GM20000 (cell line): Measurements from ENCODE around the gene SF3A1.

Source experiments
- DNase-seq: peaks from one replicate; pipeline ENCODE4 v3.0.0; 2012; ENCODE audit warnings: low spot score
- TF ChIP-seq, protein P1 (sequence below): IDR thresholded peaks from 2 replicates; pipeline ENCODE4 v1.5.1; 2012; ENCODE audit warnings: mild to moderate bottlenecking, control low read depth; ENCODE audit errors: extremely low read depth, missing control alignments

The SF3A1 gene

DNA sequence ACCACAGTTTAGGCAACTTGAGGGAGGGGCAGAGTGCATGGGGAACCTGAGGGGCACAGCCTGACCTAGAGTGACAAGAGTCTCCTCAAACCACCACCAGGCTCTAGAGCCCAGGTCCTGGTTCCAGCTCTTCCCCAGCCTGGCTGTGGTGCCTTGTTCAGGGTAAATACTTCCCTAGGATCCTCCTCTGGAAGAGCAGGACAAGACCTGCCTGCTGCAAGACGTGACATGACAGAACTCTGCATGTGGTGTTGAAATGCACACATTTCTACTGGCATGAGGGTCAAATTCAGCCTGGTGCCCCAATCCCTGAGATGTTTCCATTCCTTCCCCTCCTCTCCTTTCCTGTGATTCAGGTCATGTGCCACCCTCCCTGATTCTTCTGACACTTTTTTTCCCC is 43.5 kb upstream of the SF3A1 start:
- TF ChIP-seq, protein P1, sequence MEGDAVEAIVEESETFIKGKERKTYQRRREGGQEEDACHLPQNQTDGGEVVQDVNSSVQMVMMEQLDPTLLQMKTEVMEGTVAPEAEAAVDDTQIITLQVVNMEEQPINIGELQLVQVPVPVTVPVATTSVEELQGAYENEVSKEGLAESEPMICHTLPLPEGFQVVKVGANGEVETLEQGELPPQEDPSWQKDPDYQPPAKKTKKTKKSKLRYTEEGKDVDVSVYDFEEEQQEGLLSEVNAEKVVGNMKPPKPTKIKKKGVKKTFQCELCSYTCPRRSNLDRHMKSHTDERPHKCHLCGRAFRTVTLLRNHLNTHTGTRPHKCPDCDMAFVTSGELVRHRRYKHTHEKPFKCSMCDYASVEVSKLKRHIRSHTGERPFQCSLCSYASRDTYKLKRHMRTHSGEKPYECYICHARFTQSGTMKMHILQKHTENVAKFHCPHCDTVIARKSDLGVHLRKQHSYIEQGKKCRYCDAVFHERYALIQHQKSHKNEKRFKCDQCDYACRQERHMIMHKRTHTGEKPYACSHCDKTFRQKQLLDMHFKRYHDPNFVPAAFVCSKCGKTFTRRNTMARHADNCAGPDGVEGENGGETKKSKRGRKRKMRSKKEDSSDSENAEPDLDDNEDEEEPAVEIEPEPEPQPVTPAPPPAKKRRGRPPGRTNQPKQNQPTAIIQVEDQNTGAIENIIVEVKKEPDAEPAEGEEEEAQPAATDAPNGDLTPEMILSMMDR = no peak
- no peak for DNase-seq

DNA sequence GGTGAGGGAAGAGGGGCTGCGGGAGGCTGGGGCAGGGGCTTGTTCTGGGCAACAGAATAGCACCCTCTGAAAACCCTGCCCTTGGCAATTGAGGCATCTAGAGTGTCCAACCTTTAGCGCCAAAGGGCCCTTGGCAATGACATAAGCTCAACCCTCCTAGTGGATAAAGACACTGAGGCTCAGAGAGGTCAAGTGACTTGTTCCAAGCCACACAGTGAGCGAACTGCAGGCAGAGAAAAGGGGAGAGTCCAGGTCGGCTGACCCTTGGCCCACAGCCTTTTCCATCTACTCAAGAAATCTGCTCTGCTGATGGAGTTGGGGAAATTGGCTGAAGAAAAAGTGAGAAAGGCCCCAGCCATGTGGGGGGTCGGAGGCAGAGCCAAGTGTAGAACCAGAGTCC is 43.0 kb upstream of the SF3A1 start:
- TF ChIP-seq, protein P1 = no peak

DNA sequence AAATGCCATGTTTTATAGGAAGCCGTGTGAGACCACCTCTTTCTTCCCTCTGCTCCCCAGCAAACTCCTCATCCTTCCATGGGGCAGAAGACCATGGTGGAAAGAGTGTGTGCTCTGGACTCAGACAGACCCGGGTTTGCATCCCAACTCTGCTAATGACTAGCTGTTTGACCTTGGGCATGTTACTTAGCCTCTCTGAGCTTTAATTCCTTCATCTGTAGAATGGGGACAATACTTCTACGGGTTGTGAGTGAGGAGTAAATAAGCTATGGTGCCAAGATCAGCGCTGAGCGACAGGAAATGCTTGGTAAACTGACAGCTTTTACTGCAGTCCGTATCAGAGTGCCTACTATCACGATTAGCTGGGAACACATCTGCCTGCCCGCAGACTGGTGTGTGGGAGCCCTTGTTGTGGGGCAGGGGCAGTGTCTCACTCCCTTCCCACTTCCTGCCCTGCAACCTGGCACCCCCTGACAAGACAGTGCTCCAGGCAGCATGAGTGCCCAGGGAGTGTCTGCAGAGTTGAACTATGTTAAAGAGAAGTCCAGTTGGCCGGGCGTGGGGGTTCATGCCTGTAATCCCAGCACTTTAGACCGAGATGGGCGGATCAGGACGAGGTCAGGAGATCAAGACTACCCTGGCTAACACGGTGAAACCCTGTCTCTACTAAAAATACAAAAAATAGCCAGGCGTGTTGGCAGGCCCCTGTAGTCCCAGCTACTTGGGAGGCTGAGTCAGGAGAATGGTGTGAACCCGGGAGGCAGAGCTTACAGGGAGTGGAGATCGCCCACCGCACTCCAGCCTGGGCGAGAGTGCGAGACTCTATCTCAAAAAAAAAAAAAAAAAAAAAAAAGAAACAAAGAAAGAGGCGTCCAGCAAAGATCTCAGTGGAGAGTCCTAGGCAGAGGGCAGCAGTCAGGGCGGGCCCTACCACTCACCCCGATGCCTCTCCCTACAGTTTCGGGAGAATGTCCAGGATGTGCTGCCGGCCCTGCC is 42.3 kb upstream of the SF3A1 start:
- TF ChIP-seq, protein P1 = no peak
- peak; percentile 10 for DNase-seq

More for the DNA sequence above, 43.0 kb upstream of the SF3A1 start:
- DNase-seq = no peak

DNA sequence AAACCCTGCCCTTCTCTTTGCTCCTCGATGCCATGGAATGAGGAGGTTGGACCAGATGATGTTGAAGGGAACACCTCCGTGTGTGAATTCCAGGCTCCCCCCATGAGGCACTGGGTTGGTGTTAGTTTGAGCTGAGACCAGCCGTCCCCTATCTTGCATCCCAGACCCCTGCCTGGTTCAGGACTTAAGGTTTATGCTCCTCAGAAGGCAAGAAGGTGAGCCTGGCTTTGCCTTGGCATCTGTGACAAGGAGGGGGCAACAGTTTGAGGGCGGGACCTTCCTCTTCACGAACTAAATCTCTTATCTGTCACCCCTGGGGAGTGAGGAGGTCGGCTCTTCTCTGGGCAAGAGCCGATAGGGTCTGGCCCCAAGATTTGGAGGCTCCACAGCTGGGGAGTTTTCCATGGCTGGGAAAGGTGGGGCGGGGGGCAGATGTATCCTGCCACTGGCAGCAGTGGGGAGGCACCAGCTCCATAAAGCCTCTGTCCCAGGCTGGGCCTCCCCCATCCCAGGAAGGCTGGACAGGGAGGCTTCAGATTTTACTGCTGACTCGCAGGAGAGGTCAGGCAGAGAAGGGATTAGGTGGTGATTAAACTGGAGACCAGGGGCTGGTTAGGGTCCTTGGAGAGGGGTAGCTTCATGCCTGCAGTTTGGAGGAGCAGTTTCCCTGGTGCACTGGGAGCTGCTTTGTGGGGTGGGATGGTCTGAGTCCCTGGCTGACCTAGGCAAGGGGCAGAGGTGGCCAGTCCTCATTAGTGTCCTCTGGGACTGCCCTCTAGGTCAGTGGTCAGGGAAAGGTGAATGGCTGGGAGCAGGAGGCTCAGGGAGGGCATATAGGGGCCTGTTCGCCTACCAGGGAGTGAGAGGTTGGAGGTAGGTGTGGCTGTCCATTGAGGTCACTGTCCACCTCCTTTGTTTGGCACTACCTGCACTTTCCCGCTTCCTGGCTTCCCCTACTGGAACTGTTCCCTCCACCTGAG is 41.3 kb upstream of the SF3A1 start:
- TF ChIP-seq, protein P1 = no peak
- peak; percentile 23 for DNase-seq

DNA sequence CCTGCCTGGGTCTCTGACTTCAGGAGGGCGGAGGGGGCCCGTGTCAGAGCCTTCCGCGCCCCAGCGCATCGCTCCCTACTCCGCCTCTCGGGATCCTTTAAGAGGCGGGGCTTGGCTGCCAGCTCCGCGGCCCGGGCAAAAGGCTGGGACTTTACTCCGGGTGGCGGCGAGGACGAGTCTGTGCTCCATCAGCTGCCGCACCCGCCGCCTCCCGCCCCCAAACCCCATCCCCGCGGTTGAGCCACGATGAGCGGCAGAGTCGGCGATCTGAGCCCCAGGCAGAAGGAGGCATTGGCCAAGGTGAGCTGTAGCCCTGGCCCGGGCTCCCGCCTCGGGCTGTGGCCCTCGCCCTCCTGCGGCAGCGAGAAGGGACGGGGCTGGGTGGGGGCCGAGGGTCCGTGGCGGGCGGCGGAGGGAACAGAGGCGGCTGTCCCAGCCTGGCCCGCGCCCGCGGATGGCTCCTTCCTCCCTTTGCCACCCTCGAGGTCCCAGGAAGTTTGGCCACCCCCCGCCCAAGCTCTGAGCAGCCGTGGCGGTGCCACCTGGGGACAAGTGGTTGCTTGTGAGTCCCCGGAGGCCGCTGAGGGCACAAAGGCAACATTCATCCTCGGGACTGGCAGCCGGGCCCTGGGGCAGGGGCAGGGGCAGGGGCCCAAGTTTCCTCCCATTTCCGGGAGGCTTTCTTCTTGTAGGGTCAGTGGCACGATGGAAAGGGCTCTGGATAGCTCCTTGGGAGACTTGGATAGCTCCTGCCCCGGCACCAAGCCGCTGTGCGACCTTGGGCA is 40.4 kb upstream of the SF3A1 start, which contains the start of gene SEC14L2:
SEC14L2 (plus strand) TSS at position 148 of the 785 bp plus-strand sequence; CDS start at position 247, 99 bp downstream.
- peak; percentile 56 for DNase-seq
- TF ChIP-seq, protein P1 = no peak

DNA sequence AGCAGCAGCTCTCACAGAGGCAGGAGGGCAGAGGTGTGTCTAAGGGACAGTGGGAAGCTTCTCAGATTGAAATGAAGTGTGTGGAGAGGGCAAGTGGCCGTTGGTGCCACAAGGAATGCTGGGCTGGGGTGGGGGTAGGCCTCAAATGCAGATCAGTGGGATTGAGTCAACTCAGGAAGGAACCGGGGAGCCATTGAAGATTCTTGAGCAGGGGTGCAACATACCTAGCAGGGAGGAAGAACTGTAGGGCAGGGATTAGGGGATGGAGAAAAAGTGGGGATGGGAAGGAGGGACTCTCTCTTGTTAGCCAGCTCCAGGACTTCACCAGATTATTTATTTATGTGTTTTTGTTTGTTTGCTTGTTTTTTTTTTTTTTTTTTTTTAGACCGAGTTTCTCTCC is 37.2 kb upstream of the SF3A1 start:
- DNase-seq = no peak
- TF ChIP-seq, protein P1 = no peak
